ENCODE data around the gene CILP2.
A peak's percentile ranks its signal among the peaks of the same experiment; 100 is the strongest.

Gene CILP2

GRCh38 chr19:19531951-19532805, 5.9 kb upstream of the CILP2 start:
- DNase-seq = peak; percentile 47

GRCh38 chr19:19532806-19533701, 5.0 kb upstream of the CILP2 start:
- no peak for DNase-seq

GRCh38 chr19:19533841-19534240, 4.2 kb upstream of the CILP2 start:
- no peak for DNase-seq

GRCh38 chr19:19534556-19535265, 3.4 kb upstream of the CILP2 start:
- DNase-seq = no peak

- no peak for DNase-seq
These were observed 2.5 kb upstream of the CILP2 start for GRCh38 chr19:19535311-19536191.

- DNase-seq = no peak
These were observed 703 bp upstream of the CILP2 start for GRCh38 chr19:19537075-19538048.

GRCh38 chr19:19538785-19539166, 711 bp downstream of the CILP2 start:
- no peak for DNase-seq

GRCh38 chr19:19539698-19540063, 1.6 kb downstream of the CILP2 start:
- DNase-seq = no peak

GRCh38 chr19:19540064-19540714, 2.1 kb downstream of the CILP2 start:
- no peak for DNase-seq

- DNase-seq = peak; percentile 78
These were observed 2.9 kb downstream of the CILP2 start for GRCh38 chr19:19540715-19541515.

GRCh38 chr19:19541616-19542015, 3.6 kb downstream of the CILP2 start:
- DNase-seq = no peak

GRCh38 chr19:19542507-19542906, 4.4 kb downstream of the CILP2 start:
- no peak for DNase-seq

- DNase-seq = no peak
These were observed 5.0 kb downstream of the CILP2 start for GRCh38 chr19:19543101-19543500.

GRCh38 chr19:19543640-19544039, 5.6 kb downstream of the CILP2 start:
- DNase-seq = no peak

- no peak for DNase-seq
These were observed 6.3 kb downstream of the CILP2 start for GRCh38 chr19:19544257-19544953.

- DNase-seq = no peak
These were observed 7.0 kb downstream of the CILP2 start for GRCh38 chr19:19544954-19545591.

GRCh38 chr19:19545707-19546106, 7.6 kb downstream of the CILP2 start:
- DNase-seq = no peak

GRCh38 chr19:19546751-19547162, 8.7 kb downstream of the CILP2 start:
- no peak for DNase-seq

Measured in NCI-H2029 (cell line).